Gastrocnemius medialis (tissue), 4 donors: ENCODE measurements around the gene TAC4. TPM values are rescaled to one million over a fixed set of nuclear protein-coding genes. Genes with fewer than 3 reads are reported as not detected.

Source experiments
- ATAC-seq, 2 donors: fragments of 150-250 bp; one replicate each; pipeline ENCODE4 v1.9.1; 2016
- DNase-seq, 2 donors: peaks; one replicate each; pipeline ENCODE4 v3.0.0-alpha.2; 2019
- H3K27ac ChIP-seq, 4 donors: fragments of 200-600 bp; sonication (generic); 1 replicate in 1 of 4; 2 replicates in 3 of 4; pipeline ENCODE4 v1.5.1; 2016 to 2018; ENCODE audit warnings: mild to moderate bottlenecking in 2 of 4, moderate library complexity in 1 of 4
- H3K27me3 ChIP-seq, 3 donors: fragments of 200-600 bp; sonication (generic) in 2 of 3; 1 replicate in 1 of 3; 2 replicates in 2 of 3; pipeline versions ENCODE4 v1.5.1 to v1.6.0; 2016 to 2019; ENCODE audit warnings: mild to moderate bottlenecking in 1 of 3, moderate library complexity in 1 of 3
- H3K36me3 ChIP-seq, 2 donors: fragments of 200-600 bp; sonication (generic) in 1 of 2; one replicate each; pipeline ENCODE4 v1.5.1; 2017 to 2018
- H3K4me1 ChIP-seq, 2 donors: fragments of 200-600 bp; sonication (generic) in 1 of 2; one replicate each; pipeline ENCODE4 v1.5.1; 2016 to 2017; ENCODE audit warnings: mild to moderate bottlenecking in 2 of 2
- H3K4me3 ChIP-seq, 4 donors: fragments of 200-600 bp; sonication (generic) in 3 of 4; 1 replicate in 1 of 4; 2 replicates in 3 of 4; pipeline ENCODE4 v1.5.1; 2016 to 2019; ENCODE audit warnings: mild to moderate bottlenecking in 2 of 4
- H3K9me3 ChIP-seq, 3 donors: fragments of 200-600 bp; sonication (generic) in 2 of 3; 1 replicate in 1 of 3; 2 replicates in 2 of 3; pipeline ENCODE4 v1.5.1; 2016 to 2019
- CTCF ChIP-seq, 5 experiments: fragments of 450-650 bp in 3 of 5; fragments of 200-600 bp in 2 of 5; sonication (generic) in 2 of 5; IDR thresholded peaks in 4 of 5; conservative IDR thresholded peaks in 1 of 5; 1 replicate in 4 of 5; 2 replicates in 1 of 5; pipeline ENCODE4 v1.5.1; 2016 to 2019; ENCODE audit warnings: antibody characterized with exemption in 5 of 5, mild to moderate bottlenecking in 3 of 5, moderate library complexity in 3 of 5
- POLR2A ChIP-seq, 2 donors: fragments of 450-650 bp; IDR thresholded peaks; one replicate each; pipeline ENCODE4 v1.6.1; 2017; ENCODE audit warnings: antibody characterized with exemption in 2 of 2, mild to moderate bottlenecking in 2 of 2, moderate library complexity in 2 of 2
- in situ Hi-C, 4 donors: fragments of 200-750 bp; cut with MboI; loops; one replicate each; pipeline versions ENCODE4 v1.15.0 to v1.8.0; 2017; ENCODE audit warnings: low sequenced_read_pairs in 4 of 4
- intact Hi-C: fragments of 100-400 bp; cut with DNase I; formaldehyde crosslinking; loops from one replicate; pipeline ENCODE4 v1.15.1; 2023; ENCODE audit warnings: low total_unique reads
- total RNA-seq, 4 donors: library from RNA; depleted of rRNA; stranded (reverse); fragments of >200 nt; gene quantifications; one replicate each; pipeline versions ENCODE4 v1.1.0 to v1.2.3, GENCODE V29; 2016

Gene TAC4
- total RNA-seq, 4 donors from 2014 or later = not detected

GRCh38 chr17:49859991-49860953 is 12.4 kb upstream of the TAC4 start:
- in situ Hi-C loops (loop anchor here (5.0 to 10.0 kb wide), 3 partner anchors 135 to 285 kb away; partner anchors contain the start of genes DLX3 (in 1 of the 4) and NXPH3 (in 1 of the 4)), intact Hi-C loops (no loop called here)
- TF ChIP-seq POLR2A (IDR thresholded peaks at IDR 0.05) = no peak
- TF ChIP-seq CTCF (IDR thresholded peaks at IDR 0.05 in 4 of 5, conservative IDR thresholded peaks at IDR 0.05 in 1 of 5) = no peak
- no peak overlapping the region for H3K27ac ChIP-seq
- H3K36me3 ChIP-seq = no peaks in the 10 kb centered on the region
- no peaks in the 10 kb centered on the region for H3K9me3 ChIP-seq
- DNase-seq (peak in 1 of 2 donors; percentile 23), ATAC-seq (peak; percentile 37 to 76)
- H3K27me3 ChIP-seq = no peaks in the 10 kb centered on the region
- no peak overlapping the region for H3K4me3 ChIP-seq
- H3K4me1 ChIP-seq = peaks cover 0 to 5% of the 10 kb centered on the region in 2 donors

GRCh38 chr17:49858796-49859195 is 10.9 kb upstream of the TAC4 start:
- H3K27me3 ChIP-seq = no peaks in the 10 kb centered on the region
- no peak overlapping the region for H3K27ac ChIP-seq
- ATAC-seq = no peak
- TF ChIP-seq CTCF (IDR thresholded peaks at IDR 0.05 in 4 of 5, conservative IDR thresholded peaks at IDR 0.05 in 1 of 5) = no peak
- TF ChIP-seq POLR2A (IDR thresholded peaks at IDR 0.05) = no peak
- H3K9me3 ChIP-seq = no peaks in the 10 kb centered on the region
- no peak for DNase-seq
- H3K36me3 ChIP-seq = no peaks in the 10 kb centered on the region
- in situ Hi-C loops = loop anchor here in 1 of 4 donors (10.0 kb wide), 1 partner anchor 284 kb away; the partner anchor contains the start of gene NXPH3
- H3K4me3 ChIP-seq = no peak overlapping the region
- H3K4me1 ChIP-seq = peaks cover 0 to 5% of the 10 kb centered on the region in 2 donors
- intact Hi-C loops = no loop called here

- peaks cover 12% of the 10 kb centered on the region in 2 donors for H3K4me1 ChIP-seq
- H3K9me3 ChIP-seq = no peaks in the 10 kb centered on the region
- no peak overlapping the region for H3K27ac ChIP-seq
- no peaks in the 10 kb centered on the region for H3K36me3 ChIP-seq
- intact Hi-C loops = loop anchor here (5.0 kb wide), 2 partner anchors 147 to 287 kb away; partner anchors contain the start of gene SLC35B1
- no peak overlapping the region for H3K4me3 ChIP-seq
- DNase-seq = no peak
- TF ChIP-seq CTCF (IDR thresholded peaks at IDR 0.05 in 4 of 5, conservative IDR thresholded peaks at IDR 0.05 in 1 of 5) (no peak), POLR2A (IDR thresholded peaks at IDR 0.05) (no peak)
- ATAC-seq = no peak
- in situ Hi-C loops = loop anchor here in 1 of 4 donors (10.0 kb wide), 1 partner anchor 279 kb away; the partner anchor contains the start of gene NXPH3
- H3K27me3 ChIP-seq = no peaks in the 10 kb centered on the region
Observed at GRCh38 chr17:49854126-49854525, 6.3 kb upstream of the TAC4 start.

GRCh38 chr17:49853470-49854015 is 5.7 kb upstream of the TAC4 start:
- in situ Hi-C loops (loop anchor here in 1 of 4 donors (10.0 kb wide), 1 partner anchor 279 kb away; the partner anchor contains the start of gene NXPH3), intact Hi-C loops (loop anchor here (5.0 kb wide), 2 partner anchors 146 to 286 kb away; partner anchors contain the start of gene SLC35B1)
- Histone ChIP-seq H3K9me3 (no peaks in the 10 kb centered on the region), H3K4me1 (peaks cover 12% of the 10 kb centered on the region in 2 donors), H3K27ac (no peak overlapping the region), H3K4me3 (no peak overlapping the region), H3K27me3 (no peaks in the 10 kb centered on the region), H3K36me3 (no peaks in the 10 kb centered on the region)
- DNase-seq (no peak), ATAC-seq (no peak)
- no peak for TF ChIP-seq CTCF (IDR thresholded peaks at IDR 0.05 in 4 of 5, conservative IDR thresholded peaks at IDR 0.05 in 1 of 5)
- TF ChIP-seq POLR2A (IDR thresholded peaks at IDR 0.05) = no peak
